Right hindlimb (tissue), 1 donor: ENCODE data around the gene KRTAP22-1.

ENCODE experiments used
- DNase-seq: peaks from one replicate; pipeline ENCODE4 v3.0.0-alpha.2; 2018

Gene KRTAP22-1

GRCh38 chr21:30628109-30628508, 27.2 kb downstream of the KRTAP22-1 start:
- no peak for DNase-seq

DNA sequence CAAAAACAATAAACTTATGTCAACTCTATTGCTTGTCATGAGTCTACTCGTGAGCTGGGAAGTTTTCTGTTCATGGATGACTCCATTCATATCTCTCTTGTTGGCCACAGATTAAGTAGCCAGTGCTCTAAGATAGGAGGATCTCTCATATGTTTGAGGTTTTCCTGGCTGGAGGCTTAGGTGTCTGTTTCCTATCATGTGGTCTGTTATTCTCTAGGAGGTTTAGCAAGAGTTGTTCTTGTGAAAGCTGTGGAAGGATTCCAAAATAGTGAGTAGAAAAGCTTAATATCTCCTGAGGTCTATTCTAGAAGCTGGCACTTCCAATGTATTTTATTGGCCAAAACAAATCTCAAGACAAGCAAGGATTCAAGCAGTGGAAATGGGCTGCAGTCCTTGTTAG, 28.3 kb downstream of the KRTAP22-1 start:
- no peak for DNase-seq

GRCh38 chr21:30634906-30635305, 34.0 kb downstream of the KRTAP22-1 start, which contains the start of gene KRTAP20-2:
TSS of gene KRTAP20-2 (plus strand) at chr21:30635206. CDS start at chr21:30635264, 58 bp downstream.
- DNase-seq, result no peak

GRCh38 chr21:30638686-30639085, 37.8 kb downstream of the KRTAP22-1 start:
- DNase-seq, result no peak

- DNase-seq, result no peak
Measured at GRCh38 chr21:30642564-30642963, 41.7 kb downstream of the KRTAP22-1 start, which contains the start of gene KRTAP20-3. TSS of gene KRTAP20-3 (plus strand) at chr21:30642864.

GRCh38 chr21:30646904-30647414, 46.1 kb downstream of the KRTAP22-1 start:
- DNase-seq, result no peak
